ENCODE measurements around the gene ARHGEF39.

GRCh38 chr9:35662437-35662836 lies 2.6 kb downstream of the ARHGEF39 start:
- TF ChIP-seq EZH2 (IDR thresholded peaks at IDR 0.05; ENCODE audit: insufficient read depth, poor library complexity, severe bottlenecking) (no peak), EZH2phosphoT487 (IDR thresholded peaks at IDR 0.05; ENCODE audit: insufficient read depth, low read depth) (no peak)
